Stimulated activated effector memory CD8-positive, alpha-beta T cell treated with anti-CD3 and anti-CD28 coated beads, Interleukin-12 subunit alpha, Interleukin-12 subunit beta, amount 100 ng/mL, for 72 hours (primary cell): ENCODE data around the gene TMEM50A.
A peak's percentile ranks its signal among the peaks of the same experiment; 100 is the strongest.
"Not testable (repeated sequence)": the region's sequence is repeated elsewhere in the genome, so short reads cannot be mapped to it uniquely, and the experiment has no call there.

Experiments
- ATAC-seq: fragments of 150-1000 bp; cut with Tn5 transposase; 2 replicates; pipeline ENCODE4 v1.10.0; 2021
- DNase-seq, 2 donors: peaks; one replicate each; pipeline ENCODE4 v3.0.0; 2021 to 2022; ENCODE audit warnings: low spot score in 2 of 2
- H3K27ac Mint-ChIP-seq: one replicate; pipeline ENCODE4 v1.8.0; 2022; ENCODE audit warnings: mild to moderate bottlenecking, mixed read lengths
- H3K36me3 Mint-ChIP-seq: one replicate; pipeline ENCODE4 v1.8.0; 2022; ENCODE audit warnings: mild to moderate bottlenecking, mixed read lengths
- H3K4me1 Mint-ChIP-seq: one replicate; pipeline ENCODE4 v1.8.0; 2022; ENCODE audit warnings: mixed read lengths
- H3K4me3 Mint-ChIP-seq: one replicate; pipeline ENCODE4 v1.8.0; 2022; ENCODE audit warnings: mild to moderate bottlenecking, mixed read lengths
- H3K9me3 Mint-ChIP-seq: one replicate; pipeline ENCODE4 v1.8.0; 2022; ENCODE audit warnings: mixed read lengths

TMEM50A gene

DNA sequence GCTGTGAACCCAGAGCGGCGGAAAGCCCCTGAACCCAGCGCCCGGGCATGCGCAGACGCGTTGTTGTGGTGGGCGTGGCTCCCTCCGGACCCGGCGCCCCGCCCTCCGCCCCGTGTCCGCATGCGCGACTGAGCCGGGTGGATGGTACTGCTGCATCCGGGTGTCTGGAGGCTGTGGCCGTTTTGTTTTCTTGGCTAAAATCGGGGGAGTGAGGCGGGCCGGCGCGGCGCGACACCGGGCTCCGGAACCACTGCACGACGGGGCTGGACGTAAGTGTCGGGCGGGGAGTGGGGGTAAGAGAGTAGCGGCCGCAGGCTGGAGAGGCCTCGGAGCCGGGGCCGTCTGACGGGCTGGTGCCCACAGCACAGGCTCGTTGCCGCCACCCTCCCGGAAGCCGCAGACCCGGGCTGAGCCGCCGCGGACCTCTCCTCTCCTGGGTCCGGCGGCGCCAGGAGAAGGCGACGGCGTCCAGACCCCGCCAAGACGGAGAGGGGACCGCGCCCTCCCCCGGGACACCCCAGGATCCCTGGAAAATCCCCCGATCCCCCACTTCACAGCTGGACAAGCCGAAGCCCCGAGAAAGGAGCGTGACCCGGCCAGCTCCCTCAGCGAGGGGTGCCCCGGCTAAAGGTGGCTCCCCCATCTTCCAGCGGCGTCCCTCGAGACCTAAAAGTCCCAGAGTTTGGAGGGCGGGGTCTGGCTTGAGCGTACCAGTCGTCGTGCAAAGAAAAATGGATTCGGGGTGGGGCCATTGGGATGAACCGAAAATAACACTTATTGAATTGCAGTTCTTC lies at the start of gene TMEM50A:
Gene TMEM50A (plus strand): TSS at position 147 of the 794 bp plus-strand sequence. CDS start 2,153 bp downstream, outside the sequence.
- H3K4me3 Mint-ChIP-seq: peak within 1 kb of the TSS; percentile 91
- ATAC-seq: peak; percentile 86
- peaks cover 51% of the 10 kb centered on the region for H3K36me3 Mint-ChIP-seq
- H3K27ac Mint-ChIP-seq: peak within 1 kb of the TSS; percentile 93
- peak; percentile 88 to 97 for DNase-seq
- no peaks in the 10 kb centered on the region for H3K9me3 Mint-ChIP-seq
- peaks cover 27% of the 10 kb centered on the region for H3K4me1 Mint-ChIP-seq

DNA sequence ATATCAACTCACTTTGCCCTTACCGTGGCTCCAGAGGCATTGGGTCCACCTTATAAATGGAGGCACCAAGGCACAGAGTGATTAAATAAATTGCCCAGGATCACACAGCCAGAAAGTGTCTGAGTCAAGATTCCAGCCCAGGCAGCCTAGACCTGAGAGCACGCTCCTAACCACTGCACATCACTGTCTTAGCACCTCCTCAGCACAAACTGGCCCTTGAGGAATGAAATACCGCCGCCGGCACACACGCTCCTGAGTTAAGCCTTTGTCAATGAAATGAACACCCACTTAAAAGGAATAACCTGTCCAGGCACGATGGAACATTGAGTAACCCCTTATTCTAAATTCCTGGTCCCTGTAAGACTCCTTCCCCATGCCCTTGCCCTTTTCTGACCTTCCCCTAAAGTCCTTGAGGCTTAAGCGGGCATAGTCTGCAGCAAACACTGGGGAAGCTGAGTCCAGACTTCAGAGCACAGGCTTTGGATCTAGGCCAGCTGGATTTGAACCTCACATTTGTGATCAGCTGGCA lies 49.5 kb upstream of the TMEM50A start:
- H3K4me3 Mint-ChIP-seq, H3K27ac Mint-ChIP-seq, H3K36me3 Mint-ChIP-seq, DNase-seq, H3K9me3 Mint-ChIP-seq, ATAC-seq, H3K4me1 Mint-ChIP-seq: not testable (repeated sequence)

DNA sequence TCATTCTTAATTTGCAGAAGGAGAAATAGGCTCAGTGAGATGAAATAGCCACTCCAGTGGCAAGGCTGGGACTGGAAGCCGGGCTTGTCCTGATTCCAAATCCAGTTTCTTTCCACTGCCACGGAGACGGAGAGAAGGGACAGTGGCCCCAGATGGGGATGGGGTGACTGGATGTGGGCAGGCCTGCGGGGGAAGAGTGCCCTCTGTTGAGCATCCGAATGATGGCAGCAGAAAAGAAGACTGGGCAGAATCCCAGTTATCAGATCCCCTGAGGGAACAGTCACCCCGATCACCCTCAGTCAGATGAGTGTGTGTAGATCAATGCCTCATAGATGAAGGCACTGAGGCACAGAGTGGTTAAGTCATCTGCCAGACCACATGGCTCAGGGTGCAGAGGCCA lies 48.1 kb upstream of the TMEM50A start:
- not testable (repeated sequence) for H3K4me3 Mint-ChIP-seq, H3K27ac Mint-ChIP-seq, H3K36me3 Mint-ChIP-seq, H3K9me3 Mint-ChIP-seq, DNase-seq, H3K4me1 Mint-ChIP-seq
- ATAC-seq: peak; percentile 74

DNA sequence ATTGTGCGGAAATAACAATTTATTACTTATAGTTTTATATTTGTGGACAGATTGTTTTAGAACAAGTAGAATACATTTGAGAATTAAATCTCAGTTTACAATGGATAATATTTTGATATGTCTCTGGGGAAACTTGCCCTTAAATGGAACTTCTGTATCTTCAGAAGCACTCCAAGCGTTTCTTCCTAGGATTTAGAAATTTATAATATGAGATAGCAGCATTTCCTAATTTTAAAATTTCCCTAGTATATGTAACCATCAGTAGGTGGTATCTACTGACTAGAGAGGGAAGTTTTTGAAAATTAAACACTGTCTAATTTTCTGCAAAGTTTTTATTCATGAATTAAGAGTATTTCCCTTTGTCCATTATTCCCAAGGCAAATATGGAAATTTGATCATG lies 44.7 kb upstream of the TMEM50A start:
- DNase-seq, H3K9me3 Mint-ChIP-seq, H3K36me3 Mint-ChIP-seq, H3K4me1 Mint-ChIP-seq, H3K4me3 Mint-ChIP-seq, H3K27ac Mint-ChIP-seq, ATAC-seq: not testable (repeated sequence)

DNA sequence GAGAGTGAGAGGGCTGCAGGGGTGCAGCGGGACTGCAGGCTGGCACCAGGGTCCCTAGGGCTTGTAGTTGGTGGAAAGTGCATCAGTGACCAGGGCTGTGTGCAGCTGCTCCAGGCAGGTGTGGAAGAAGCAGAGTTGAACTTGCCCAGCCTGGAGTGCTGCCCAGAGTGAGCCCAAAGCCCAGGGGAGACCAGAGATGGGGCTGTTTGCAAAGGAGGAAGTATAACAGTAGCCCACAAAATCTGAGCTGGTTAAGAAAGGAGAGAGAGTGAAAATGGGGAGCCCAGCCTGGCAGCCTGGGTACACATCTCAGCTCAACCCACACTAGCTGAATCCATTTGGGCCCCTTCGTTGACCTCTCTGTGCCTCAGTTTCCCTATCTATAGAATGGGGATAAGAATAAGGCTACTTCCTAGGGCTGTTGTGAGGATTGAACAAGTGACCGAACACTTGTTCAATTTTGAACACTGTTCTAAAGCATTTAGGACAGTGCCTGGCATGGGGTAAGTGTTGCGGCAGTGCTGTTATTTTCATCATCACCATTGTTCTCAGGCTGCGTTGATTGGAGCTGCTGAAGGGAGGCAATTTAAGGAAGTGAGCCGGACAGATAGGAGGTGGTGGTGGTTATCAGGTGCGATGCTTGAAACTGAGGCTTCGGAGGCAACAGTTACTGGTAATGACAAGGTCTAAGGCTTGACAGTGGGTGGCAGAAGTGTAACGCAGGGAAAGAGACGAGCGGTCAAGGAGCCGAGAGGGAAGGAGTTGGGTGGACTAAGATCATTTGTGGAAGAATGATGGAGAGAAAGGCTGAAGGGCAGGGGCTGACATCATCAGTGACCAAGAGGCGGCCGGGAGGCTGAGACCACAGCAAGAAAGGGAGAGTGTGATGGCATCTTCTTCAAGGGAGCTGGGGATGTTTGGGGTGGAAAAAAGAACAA lies 43.0 kb upstream of the TMEM50A start:
- H3K4me3 Mint-ChIP-seq, DNase-seq, H3K9me3 Mint-ChIP-seq, H3K36me3 Mint-ChIP-seq, H3K4me1 Mint-ChIP-seq, ATAC-seq, H3K27ac Mint-ChIP-seq: not testable (repeated sequence)

DNA sequence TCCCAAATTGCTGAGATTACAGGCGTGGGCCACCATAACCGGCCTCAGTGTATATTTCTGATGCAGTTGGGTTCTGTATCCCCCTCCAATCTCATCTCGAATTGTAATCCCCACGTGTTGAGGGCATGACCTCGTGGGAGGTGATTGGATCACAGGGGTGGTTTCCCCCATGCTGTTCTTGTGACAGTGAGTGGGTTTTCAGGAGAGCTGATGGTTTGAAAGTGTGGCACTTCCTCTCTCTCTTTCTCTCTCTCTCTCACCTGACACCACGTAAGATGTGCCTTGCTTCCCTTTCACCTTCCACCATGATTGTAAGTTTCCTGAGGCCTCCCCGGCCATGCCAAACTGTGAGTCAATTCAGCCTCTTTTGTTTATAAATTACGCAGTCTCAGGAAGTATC lies 41.6 kb upstream of the TMEM50A start:
- H3K4me1 Mint-ChIP-seq, H3K27ac Mint-ChIP-seq, H3K9me3 Mint-ChIP-seq, ATAC-seq, H3K4me3 Mint-ChIP-seq, DNase-seq, H3K36me3 Mint-ChIP-seq: not testable (repeated sequence)

DNA sequence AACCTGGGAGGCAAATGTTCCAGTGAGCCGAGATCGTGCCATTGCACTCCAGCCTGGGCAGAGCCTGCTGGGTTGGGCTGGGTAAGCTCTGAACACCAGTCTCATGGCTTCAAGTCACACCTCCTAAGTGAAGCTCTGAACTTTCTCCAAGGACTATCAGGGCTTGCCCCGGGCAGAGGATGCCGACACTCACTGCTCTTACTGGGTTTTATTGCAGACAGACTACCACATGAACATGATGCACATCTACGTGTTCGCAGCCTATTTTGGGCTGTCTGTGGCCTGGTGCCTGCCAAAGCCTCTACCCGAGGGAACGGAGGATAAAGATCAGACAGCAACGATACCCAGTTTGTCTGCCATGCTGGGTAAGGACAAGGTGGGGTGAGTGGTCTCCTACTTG lies 37.4 kb upstream of the TMEM50A start:
- not testable (repeated sequence) for H3K4me1 Mint-ChIP-seq, H3K27ac Mint-ChIP-seq, DNase-seq, H3K4me3 Mint-ChIP-seq, ATAC-seq, H3K9me3 Mint-ChIP-seq
- H3K36me3 Mint-ChIP-seq: peaks cover 11% of the 10 kb centered on the region

DNA sequence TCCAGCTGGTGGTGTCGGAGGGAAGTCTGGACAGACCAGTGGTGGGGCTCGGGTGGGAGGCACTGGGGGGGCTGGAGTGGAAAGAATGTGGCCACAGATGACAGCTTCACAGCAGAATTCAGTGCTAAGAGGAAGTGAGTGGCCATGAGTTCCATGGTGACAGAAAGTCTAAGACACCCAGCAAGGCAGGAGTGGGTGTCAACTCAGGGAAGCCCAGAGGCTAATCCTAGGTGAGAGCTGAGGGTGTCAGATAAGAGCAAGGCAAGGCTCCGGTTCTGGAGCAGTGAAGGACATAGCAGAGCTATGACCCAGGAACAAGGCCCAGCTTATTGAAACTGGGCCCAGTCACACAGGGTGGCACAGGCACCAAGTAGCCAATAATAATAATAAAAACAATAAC lies 35.8 kb upstream of the TMEM50A start:
- not testable (repeated sequence) for H3K27ac Mint-ChIP-seq, H3K4me3 Mint-ChIP-seq, ATAC-seq

DNA sequence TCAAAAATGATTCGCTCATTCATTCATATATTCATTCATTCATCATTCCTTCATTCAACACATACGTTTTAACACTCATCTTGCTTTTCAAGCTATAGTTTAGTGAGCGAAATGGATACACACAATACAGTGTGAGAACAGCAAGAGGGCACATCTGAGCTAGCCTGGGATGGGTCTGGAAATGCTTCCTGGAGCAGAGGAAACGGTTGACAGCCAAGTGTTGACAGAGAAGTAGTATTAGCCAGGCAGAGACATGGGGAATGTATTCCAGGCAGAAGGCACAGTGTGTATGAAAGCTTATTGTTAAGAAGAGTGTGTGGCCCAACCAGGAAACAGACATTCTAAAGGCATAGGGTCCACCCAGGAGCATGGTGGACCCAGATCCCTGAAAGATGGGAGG lies 33.2 kb upstream of the TMEM50A start:
- DNase-seq, H3K9me3 Mint-ChIP-seq, H3K4me1 Mint-ChIP-seq, H3K4me3 Mint-ChIP-seq, ATAC-seq: not testable (repeated sequence)
- Mint-ChIP-seq H3K27ac (peak overlapping the region; percentile 44), H3K36me3 (peaks cover 21% of the 10 kb centered on the region)

More for the DNA sequence above, 35.8 kb upstream of the TMEM50A start:
- not testable (repeated sequence) for H3K9me3 Mint-ChIP-seq, DNase-seq, H3K4me1 Mint-ChIP-seq
- H3K36me3 Mint-ChIP-seq: peaks cover 21% of the 10 kb centered on the region

DNA sequence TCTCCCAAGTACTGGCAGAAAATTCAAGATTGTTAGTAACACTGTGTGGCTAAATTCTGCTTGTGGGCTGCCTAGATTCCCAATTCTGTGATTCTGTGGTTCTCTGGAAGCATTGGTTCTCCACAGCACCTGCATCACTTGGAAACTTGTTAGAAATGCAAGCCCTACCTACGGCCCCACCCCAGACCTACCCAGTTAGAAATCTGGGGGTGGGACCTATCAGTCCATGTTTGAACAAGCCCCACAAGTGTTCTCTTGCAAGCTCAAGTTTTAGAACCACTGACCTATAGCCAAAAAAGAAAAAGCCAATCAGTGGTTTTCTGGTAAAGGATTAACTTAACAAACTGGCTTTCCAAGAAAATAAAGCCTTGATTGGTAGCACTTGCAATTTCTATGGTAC lies 30.0 kb upstream of the TMEM50A start:
- H3K9me3 Mint-ChIP-seq, DNase-seq, H3K4me1 Mint-ChIP-seq, H3K27ac Mint-ChIP-seq, H3K4me3 Mint-ChIP-seq, ATAC-seq: not testable (repeated sequence)
- peaks cover 21% of the 10 kb centered on the region for H3K36me3 Mint-ChIP-seq

DNA sequence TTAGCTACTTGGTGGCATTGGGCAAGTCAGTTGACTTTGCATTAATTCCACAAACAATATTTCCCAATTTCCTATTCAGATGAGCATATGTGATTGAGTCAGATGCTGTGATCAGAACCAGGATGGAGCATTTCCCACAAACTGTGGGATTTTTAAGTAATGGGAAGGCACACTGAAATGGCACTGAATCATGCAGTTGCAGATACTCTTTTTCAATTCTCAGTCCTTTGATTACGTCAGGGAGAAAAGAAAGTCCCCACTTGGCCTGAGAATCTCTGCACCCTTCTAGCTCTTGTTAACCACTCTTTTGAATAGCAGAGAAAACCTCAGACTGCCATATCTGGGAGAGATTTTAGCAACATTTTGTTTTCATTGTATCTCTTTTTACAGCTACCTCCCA lies 29.0 kb upstream of the TMEM50A start:
- not testable (repeated sequence) for H3K4me3 Mint-ChIP-seq, H3K4me1 Mint-ChIP-seq, H3K27ac Mint-ChIP-seq, DNase-seq, H3K9me3 Mint-ChIP-seq
- ATAC-seq: peak; percentile 55
- H3K36me3 Mint-ChIP-seq: peaks cover 26% of the 10 kb centered on the region

DNA sequence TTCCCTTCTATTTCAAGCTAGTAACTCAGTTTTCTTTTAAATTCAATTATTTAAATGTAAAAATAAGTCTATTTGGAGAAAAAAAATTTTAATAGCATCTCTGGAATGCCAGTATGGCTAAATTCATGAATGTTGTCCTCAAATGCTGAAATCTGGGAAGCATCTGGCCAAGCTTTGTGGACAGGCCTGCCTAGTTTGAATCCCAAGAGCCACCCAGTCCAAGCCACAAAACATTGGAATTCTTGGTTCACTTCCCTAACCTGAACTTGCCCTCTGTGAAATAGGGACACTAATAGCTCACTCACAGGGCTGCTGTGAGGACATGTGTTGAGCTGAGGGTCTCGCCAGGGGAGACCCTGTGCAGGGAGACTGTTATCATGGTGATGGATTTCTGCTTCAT lies 28.6 kb upstream of the TMEM50A start:
- H3K36me3 Mint-ChIP-seq: peaks cover 26% of the 10 kb centered on the region
- H3K27ac Mint-ChIP-seq, H3K4me1 Mint-ChIP-seq, DNase-seq, H3K9me3 Mint-ChIP-seq, H3K4me3 Mint-ChIP-seq, ATAC-seq: not testable (repeated sequence)

DNA sequence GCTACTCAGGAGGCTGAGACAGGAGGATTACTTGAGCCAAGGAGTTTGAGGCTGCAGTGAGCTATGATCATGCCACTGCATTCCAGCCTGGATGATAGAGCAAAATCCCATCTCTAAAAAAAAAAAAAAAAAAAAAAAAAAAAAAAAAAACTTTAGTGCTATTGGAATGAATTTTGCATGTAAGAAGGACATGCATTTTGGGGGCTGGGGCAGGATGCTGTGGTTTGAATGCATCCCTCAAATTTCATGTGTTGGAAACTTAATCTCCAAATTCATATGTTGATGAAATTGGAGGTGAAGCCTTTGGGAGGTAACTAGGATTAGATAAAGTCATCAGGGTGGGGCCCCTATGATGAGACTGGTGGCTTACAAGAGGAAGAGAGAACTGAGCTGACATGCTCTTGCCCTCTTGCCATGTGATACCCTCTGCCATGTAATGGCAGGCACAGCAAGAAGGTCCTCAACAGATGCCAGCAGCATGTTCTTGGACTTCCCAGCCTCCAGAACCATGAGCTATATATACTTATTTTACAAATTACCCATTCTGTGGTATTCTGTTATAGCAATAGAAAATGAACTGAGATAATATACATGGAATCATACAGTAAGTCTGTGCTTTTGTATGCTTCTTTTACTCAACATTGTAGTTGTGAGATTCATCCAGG lies 25.2 kb upstream of the TMEM50A start:
- not testable (repeated sequence) for H3K9me3 Mint-ChIP-seq, H3K4me3 Mint-ChIP-seq, DNase-seq, H3K4me1 Mint-ChIP-seq, H3K36me3 Mint-ChIP-seq, ATAC-seq
- H3K27ac Mint-ChIP-seq: peak overlapping the region; percentile 15

DNA sequence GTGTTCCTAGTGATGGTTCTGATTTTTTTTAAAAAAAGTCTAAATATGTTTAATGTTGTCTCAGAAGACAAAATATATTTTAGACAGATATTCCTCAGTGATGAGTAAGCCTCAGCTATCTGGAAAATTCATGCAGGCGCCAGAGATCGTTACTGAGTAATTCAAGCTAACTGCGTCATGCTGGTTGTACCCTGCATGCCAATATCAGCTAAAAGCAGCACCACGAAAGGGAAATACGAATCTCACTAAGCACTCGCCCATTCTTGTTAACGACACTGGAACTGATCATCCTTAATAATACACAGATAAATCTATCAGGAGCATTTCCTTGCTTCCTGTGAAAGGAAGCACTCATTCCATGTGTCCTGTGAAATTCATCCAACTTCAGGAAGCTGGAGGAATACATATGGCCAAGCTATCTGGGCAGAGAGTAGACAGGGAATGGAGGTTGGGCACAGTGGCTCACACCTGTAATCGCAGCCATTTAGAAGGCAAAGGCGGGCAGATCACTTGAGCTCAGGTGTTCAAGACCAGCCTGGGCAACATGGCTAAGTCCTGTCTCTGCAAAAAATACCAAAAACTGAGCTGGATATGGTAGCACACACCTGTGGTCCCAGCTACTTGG lies 17.7 kb upstream of the TMEM50A start:
- DNase-seq, ATAC-seq, H3K4me3 Mint-ChIP-seq, H3K27ac Mint-ChIP-seq, H3K4me1 Mint-ChIP-seq, H3K9me3 Mint-ChIP-seq: not testable (repeated sequence)
- peaks cover 17% of the 10 kb centered on the region for H3K36me3 Mint-ChIP-seq
